ENCODE measurements around the gene NCAPG2.
"Not testable (repeated sequence)": the region's sequence is repeated elsewhere in the genome, so short reads cannot be mapped to it uniquely, and the experiment has no call there.

NCAPG2 gene

DNA sequence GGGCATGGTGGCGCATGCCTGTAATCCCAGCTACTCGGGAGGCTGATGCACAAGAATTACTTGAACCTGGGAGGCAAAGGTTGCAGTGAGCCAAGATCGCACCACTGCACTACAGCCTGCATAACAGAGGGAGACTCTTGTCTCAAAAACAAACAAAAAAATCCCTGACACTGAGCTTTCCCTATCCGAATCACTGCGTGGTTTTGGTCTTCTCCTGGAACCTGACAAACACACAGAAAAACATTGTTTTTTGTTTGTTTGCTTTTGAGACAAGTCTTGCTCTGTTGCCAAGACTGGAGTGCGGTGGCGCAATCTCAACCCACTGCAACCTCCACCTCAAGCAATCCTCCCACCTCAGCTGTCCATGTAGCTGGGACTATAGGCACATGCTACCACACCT, 66.6 kb downstream of the NCAPG2 start:
- DNase-seq (ENCODE audit: low read depth, low spot score): no peak

DNA sequence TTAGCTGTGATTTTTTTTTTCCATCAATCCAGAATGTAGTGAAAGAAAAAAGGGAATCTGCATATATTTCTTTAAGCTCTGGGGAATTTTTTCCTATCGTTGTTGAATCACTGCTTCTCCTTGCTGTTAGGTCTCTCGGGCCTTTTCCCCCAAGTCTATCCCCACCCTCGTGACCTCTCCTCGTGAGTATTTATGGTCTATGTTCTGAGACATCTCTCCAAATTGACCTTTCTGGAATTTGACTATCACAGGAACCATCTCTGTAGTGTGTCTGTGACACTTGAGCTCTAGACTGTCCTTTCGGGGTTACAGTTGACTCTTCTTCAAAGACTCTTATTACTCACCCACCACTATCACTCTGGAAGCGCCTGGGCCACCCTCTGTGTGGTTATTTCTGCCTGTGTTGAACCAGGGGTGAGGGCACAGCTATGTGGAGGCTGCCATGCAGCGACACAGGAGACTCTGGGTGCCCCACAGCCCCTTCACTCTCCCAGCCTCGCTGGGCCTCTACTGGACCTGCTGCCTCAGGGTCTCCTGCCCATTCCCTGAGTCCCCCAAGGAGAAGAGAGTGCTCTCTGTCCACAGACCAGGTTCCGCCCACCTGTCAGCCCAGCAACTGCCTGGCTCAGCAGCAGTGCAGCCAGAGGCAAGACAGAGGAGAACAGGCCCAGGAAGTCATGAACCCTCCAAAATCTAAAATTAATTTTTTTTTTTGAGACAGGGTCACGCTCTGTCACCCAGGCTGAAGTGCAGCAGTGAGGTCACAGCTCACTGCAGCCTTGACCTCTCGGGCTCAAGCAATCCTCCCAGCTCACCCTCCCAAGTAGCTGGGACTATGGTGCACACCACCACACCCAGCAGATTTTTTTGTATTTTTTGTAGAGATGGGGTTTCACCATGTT, 71.3 kb downstream of the NCAPG2 start:
- no peak for DNase-seq (ENCODE audit: low read depth, low spot score)

DNA sequence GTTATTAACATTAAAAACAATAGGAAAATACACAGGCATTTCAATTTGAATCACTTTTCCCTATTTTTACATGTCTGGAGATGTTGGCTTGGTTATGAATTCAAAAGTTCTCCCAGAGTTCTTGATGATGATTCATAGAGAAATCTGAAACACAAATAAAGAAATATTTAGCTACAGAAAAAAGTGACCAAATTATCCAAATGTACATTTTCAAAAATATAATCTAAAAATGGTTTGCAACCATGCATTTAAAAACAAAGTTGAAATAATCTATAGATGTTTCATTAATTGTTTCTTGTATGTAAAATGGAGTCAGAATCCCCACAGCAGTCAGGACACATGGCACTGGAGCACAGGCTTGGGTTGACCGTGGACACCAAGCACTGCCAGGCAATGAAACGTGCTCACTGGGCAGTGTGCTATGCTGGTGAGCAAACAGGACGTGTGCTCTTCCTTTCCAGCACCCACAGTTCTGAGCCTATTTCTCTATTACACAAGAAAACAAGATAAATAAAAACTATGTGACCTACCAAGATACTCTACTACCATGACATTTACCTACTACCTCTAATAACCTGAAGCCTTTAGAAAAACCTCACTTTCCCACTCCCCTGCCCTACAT, 72.9 kb downstream of the NCAPG2 start:
- no peak for DNase-seq (ENCODE audit: low read depth, low spot score)

DNA sequence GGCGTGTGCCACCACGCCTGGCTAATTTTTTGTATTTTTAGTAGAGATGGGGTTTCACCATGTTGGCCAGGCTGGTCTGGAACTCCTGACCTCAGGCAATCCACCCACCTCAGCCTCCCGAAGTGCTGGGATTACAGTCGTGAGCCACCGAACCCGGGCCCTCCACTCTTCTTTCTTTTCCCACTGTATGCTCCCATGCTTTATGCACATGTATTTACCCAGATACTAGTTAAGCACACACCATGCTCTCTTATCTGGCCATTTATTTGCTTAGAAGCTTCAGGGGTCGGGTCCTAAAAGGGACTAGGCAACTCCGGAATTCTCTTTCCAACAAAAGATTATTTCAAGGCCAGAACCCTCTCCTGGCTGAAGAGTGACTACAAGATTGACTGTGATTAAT, 78.3 kb downstream of the NCAPG2 start:
- DNase-seq (ENCODE audit: low read depth, low spot score): not testable (repeated sequence)

DNA sequence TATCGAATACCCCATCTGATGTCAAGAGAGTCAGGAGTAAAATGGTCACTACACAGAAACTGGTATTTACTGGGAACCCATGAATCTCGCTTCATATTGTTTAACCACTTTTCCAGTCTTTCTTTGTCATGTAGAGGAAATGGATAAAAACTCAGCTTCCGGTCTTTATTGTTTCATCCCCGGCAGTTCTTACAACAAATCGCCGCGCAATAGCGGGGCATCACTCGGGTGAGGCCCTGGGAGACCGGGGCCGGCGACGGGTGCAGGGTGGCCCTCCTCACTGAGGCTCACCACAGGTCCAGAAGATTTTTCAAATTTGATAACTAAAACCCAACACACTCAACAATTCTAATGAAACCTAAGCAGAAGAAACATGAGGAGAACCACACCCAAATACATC, 81.4 kb downstream of the NCAPG2 start:
- no peak for DNase-seq (ENCODE audit: low read depth, low spot score)

DNA sequence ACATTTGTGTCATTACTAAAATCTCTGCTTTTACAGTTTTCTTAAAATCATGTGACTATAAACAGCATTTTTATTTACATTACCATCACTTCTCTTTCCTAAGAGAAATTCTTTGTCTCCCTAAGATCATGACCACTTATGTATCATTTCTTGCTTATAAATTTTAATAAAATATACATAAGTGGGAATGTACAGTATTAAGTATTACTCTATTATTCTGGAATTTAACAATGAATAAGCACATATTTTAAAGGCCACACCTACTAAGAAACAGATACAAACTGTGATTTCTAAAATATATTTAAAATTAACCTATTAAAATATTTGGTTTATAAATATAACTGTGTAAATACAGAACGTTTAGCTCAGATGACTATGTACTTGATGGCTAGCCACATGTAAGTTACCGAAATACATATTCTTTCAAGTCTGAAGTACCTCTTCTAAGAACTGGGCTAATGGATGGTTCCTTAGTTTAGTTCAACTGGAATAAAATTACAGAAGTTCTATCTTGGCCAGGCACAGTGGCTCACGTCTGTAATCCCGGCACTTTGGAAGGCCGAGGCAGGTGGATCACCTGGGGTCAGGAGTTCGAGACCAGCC, 83.7 kb downstream of the NCAPG2 start:
- no peak for DNase-seq (ENCODE audit: low read depth, low spot score)

DNA sequence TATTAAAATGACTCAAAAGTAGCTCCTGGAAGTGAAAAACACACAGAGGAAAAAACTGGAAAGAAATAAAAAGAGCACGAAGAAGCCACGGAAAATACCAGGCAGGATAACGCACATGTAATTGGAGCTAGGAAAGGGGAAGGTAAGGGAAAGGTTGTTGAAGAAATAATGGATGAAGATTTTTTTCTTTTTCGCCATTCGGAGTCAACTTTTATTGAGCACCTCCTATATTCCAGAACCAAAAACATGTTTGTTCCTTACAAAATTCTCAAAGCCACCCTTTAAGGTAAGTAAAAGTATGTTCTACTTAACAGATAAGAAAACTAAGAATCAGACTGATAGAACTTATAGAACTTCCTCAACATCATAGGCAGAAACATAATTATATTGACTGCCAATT, 84.2 kb downstream of the NCAPG2 start:
- no peak for DNase-seq (ENCODE audit: low read depth, low spot score)

DNA sequence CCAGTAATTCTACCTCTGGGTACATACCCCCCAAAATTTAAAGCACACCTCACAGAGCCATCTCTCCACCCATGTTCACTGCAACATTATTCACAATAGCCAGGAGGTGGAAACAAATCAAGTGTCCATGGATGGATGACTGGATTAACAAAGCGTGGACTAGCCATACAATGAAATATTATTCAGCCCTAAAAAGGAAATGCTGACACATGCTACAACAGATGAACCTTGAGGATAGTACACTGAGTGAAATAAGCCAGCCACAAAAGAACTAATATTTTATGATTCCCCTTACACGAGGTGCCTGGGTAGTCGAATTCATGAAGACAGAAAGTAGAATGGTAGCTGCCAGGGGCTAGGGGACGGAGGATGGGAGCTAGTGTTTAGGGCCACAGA, 85.9 kb downstream of the NCAPG2 start:
- no peak for DNase-seq (ENCODE audit: low read depth, low spot score)

DNA sequence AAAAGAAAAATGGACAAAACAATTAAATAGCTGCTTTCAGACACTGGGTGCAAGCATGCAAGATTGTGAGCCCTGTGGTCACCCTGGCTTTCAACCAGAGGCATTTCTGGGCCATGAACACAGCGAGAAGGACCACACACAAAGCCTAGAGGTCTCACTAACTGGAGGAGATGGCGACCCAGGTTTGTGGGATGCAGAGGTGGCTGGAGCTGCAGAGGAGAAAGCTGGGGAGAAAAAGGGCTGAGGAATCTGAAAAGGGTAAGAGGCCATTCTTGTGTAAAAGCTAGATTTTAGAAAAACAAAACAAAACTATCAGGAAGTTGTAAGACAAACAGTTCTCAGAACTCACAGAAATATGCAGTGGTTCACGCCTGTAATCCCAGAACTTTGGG, 86.9 kb downstream of the NCAPG2 start:
- DNase-seq (ENCODE audit: low read depth, low spot score): no peak

DNA sequence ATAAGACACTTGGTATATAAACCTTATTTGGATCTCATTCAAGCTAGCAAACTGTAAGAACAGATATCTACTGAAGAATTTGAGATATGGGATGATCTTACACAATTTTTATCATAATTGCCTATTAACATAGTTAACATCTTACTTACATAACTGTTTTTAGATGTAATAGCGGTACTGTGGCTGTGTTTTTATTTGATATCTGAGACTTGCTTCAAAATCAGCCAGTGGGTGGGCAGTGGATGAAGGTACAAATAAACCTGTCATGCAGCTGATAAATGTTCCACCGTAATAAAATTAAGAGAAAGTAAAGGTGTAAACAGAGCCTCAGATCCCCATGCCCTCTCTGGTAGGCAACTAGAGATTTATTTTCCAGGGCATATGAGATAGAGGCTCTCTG, 88.6 kb downstream of the NCAPG2 start:
- DNase-seq (ENCODE audit: low read depth, low spot score): no peak

DNA sequence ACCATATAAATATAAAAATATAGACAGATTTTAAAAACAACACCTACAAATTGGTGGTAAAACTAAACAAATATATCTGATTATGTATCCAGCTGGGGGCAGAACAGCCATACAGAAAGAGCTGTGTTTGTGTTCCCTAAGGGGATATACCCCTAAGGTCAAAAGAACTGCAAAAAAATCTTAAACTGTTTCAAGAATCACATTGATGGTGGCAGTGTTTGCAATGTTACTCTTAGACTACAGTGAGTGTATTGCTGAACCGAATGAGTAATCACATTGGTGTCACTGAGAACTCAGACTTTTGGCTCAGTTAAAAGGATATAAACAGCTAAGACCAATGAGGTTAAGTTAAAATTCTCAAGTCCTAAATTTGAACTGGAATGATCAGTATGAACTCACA, 89.9 kb downstream of the NCAPG2 start:
- DNase-seq (ENCODE audit: low read depth, low spot score): no peak

DNA sequence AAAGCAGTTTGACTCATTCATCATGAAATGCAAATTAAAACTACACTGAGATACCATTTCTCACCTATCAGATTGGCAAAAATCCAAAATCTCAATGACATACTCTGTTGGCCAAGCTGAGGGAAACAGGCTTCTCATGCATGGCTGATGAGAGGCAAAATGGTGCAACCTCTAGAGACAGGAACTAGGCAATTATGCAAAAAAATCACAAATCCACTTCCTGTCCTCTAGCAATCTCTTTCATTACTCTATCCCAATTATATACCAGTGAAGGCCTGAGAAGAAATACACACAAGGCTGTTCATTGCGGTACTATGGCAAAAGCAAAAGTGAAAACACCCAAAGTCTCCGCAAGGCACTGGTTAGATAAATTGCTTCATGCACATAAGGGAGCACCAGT, 91.1 kb downstream of the NCAPG2 start:
- DNase-seq (ENCODE audit: low read depth, low spot score): no peak

DNA sequence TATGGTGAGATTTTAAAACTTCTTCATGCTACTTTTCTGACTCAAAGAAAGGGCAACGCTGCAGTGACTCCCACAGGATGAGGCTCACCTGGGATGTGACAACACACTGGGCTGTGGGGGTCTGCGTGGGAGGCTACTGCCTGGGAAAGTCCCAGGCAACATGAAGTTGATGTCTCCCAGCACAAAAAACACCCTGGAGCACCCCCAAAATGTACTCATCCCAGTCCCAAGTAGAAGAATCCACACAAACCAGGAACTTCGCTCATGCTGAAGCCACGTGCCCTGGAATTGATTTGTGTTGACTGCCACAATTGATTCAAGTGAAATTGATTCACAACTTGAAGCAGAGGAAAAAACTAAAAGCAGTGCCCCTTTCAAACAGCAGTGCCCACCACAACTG, 92.1 kb downstream of the NCAPG2 start:
- no peak for DNase-seq (ENCODE audit: low read depth, low spot score)

DNA sequence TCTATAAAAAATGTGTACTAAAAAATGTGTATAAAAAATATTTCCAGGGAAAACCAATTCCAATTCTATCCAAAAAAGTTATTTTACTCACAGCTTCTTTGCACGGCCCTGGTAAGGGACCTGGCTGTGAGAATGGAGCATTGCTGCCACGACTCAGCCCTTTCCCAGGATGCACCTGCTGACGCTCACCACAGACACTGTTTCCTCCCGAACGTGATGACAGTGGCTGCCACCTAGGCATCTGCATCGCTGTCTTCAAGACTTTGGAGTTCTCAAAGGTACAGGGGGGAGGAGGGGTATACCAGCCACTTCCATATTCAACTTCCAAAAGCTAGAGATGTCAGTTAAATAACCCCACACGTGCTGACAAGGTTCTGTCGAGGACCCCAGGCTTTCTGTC, 93.1 kb downstream of the NCAPG2 start:
- no peak for DNase-seq (ENCODE audit: low read depth, low spot score)

DNA sequence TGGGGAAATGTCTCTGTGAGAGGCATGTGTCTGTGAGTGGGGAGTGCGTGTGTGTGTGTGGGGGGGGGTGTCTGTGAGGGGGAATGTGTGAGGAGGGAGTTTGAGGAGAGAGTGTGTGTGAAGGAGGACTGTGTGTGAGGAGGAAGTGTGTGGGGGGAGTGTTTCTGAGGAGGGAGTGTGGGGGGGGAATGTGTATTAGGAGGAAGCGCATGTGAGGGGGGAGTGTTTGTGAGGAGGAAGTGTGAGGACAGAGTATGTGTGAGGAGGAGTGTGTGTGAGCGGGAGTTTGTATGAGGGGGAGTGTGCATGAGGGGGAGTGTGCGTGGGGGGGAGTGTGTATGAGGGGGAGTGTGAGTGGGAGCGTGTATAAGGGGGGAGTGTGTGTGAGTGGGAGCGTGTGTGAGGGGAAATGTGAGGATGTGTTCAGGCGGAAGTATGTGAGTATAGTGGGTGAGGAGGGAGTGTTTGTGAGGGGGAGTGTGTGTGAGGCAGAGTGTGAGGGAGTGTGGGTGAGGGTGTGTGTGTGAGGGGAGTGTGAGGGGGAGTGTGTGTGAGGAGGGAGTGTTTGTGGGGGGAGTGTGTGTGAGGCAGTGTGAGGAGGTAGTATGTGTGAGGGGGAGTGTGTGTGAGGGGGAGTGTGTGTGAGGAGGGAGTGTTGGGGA, 95.2 kb downstream of the NCAPG2 start:
- DNase-seq (ENCODE audit: low read depth, low spot score): no peak

DNA sequence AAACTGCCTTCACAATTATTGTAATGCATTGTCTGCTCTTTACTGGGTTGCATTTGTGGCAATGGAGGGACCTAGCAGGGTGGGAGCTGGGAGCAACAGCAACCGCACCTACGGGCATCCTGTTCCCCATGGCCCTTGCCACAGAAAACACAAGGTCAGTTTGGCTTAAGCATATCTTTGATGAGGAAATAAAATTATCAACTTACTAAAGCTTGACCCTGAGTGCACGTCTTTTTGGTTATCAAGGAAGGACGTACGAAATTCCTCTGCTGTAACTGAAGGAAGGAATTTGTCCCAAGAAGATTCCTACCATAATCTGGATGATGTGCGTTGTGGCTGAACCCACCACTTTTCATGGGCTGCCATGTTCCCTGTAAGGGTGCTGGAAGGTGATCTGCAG, 97.0 kb downstream of the NCAPG2 start:
- DNase-seq (ENCODE audit: low read depth, low spot score): no peak

DNA sequence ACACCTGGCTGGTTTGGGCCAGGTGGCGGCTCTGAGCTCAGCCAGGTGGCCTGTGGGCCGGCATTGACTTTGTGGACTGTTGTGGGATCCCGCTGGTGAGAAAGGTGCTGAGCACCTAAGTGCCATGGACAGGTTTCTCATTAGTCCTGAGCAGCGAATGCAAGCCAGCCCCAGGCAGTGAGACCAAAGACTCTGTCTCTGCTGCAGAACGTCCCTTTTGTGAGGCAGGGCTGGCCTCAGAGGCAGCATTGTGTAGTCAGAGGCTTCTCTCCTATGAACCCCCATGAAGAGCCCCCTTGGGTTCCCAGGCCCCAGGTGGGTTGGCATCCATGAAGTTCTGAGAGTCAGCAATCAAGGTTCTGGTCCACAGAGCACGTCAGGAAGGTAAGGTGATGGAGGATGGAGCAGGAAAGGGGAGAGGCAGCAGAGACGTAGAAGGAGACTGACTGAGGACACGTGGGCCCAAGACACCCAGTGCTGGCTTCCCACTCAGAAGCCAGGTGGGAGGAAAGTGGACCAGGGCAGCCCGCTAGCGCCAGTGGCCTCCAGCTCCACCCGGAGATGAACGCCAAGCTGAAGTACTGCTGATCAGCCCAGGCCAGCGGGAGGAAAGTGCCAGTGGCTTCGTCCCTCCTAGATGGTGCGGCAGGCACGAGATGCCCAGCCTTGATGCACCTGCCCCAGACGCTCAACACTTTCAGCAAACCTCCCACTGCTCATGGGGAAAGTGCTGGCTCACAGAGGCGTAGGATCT, 97.8 kb downstream of the NCAPG2 start:
- no peak for DNase-seq (ENCODE audit: low read depth, low spot score)

DNA sequence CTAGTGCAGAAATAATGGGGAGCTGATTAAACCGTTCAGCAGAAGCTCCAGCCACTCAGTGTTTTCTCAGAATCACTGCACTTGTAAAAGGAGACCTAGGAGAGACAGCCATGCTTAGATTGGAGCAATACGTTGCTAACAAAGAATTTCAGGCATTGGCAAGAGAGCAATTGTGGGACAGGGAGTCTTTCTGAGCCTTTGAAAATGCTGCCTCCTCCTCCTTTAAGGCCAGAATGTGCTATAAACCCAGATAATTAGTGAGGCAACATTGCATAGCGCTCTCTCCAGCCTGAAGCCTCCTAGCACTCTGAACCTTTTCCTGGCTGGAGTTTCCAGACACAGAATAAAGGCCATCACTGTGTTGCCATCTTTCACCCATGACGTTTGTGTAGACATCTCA, 98.5 kb downstream of the NCAPG2 start:
- no peak for DNase-seq (ENCODE audit: low read depth, low spot score)

DNA sequence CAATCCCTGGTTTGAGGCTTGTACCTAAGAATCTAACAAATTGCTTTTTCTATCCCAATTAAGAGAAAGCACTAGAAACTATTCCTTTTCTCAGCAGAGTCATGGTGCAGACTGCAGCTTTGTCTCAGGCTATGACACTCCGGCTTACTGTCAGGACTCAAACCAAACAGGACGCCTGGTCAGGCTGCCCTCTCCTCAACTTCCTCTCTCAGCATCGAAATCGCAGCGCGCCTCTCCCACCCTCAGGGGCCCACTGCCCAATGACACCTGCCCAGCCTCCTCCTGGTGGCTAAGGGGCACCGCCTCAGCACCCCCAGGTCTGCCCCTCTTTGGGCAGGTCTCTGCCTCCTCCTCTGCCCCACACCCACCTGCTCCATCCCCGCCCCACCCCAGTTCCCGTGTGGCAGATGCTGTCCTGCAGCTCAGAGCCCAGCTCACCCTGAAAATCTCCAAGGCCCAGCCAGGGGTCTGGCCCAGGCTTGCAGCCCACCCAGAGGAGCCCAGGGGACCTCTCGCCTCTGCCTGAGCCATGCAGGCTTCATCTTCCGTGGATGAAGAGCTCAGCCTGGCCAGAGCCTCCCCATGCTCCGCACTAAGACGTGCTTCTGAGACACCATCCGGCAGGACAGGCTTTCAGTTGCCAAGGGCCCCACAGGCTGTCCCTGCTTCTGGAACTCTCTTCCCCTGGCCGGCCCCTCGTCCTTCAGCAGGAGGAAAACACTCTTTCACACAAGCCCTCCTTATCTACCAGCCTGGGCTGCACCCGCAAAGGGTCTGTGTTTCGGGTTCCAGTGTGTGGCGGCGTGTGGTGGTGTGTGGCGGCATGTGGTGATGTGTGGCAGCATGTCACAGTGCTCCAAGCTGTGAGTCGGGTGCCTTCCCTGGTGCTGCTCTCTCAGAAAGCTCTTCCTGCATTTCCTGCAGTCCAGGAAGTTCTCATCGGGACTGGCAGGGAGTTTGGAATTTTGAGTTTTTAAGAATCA, 100.5 kb downstream of the NCAPG2 start:
- DNase-seq (ENCODE audit: low read depth, low spot score): no peak

All from activated CD4-positive, CD25-positive, alpha-beta regulatory T cell treated with anti-CD3 and anti-CD28 coated beads, Interleukin-2, amount 50 U/mL, for 16 hours (primary cell).